Epithelial cell of alveolus of lung (primary cell): ENCODE results near the gene PPP6R2. TPM values are rescaled to one million over a fixed set of nuclear protein-coding genes. Genes with fewer than 3 reads are reported as not detected.

ENCODE experiments used
- total RNA-seq: library from RNA; depleted of rRNA; stranded (reverse); fragments of >200 nt; gene quantifications from 2 replicates; pipeline ENCODE4 v1.2.1, GENCODE V29; 2015

The PPP6R2 gene, protein sequence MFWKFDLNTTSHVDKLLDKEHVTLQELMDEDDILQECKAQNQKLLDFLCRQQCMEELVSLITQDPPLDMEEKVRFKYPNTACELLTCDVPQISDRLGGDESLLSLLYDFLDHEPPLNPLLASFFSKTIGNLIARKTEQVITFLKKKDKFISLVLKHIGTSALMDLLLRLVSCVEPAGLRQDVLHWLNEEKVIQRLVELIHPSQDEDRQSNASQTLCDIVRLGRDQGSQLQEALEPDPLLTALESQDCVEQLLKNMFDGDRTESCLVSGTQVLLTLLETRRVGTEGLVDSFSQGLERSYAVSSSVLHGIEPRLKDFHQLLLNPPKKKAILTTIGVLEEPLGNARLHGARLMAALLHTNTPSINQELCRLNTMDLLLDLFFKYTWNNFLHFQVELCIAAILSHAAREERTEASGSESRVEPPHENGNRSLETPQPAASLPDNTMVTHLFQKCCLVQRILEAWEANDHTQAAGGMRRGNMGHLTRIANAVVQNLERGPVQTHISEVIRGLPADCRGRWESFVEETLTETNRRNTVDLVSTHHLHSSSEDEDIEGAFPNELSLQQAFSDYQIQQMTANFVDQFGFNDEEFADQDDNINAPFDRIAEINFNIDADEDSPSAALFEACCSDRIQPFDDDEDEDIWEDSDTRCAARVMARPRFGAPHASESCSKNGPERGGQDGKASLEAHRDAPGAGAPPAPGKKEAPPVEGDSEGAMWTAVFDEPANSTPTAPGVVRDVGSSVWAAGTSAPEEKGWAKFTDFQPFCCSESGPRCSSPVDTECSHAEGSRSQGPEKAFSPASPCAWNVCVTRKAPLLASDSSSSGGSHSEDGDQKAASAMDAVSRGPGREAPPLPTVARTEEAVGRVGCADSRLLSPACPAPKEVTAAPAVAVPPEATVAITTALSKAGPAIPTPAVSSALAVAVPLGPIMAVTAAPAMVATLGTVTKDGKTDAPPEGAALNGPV
- 34.5 and 36.1 TPM in 2 replicates for total RNA-seq

DNA sequence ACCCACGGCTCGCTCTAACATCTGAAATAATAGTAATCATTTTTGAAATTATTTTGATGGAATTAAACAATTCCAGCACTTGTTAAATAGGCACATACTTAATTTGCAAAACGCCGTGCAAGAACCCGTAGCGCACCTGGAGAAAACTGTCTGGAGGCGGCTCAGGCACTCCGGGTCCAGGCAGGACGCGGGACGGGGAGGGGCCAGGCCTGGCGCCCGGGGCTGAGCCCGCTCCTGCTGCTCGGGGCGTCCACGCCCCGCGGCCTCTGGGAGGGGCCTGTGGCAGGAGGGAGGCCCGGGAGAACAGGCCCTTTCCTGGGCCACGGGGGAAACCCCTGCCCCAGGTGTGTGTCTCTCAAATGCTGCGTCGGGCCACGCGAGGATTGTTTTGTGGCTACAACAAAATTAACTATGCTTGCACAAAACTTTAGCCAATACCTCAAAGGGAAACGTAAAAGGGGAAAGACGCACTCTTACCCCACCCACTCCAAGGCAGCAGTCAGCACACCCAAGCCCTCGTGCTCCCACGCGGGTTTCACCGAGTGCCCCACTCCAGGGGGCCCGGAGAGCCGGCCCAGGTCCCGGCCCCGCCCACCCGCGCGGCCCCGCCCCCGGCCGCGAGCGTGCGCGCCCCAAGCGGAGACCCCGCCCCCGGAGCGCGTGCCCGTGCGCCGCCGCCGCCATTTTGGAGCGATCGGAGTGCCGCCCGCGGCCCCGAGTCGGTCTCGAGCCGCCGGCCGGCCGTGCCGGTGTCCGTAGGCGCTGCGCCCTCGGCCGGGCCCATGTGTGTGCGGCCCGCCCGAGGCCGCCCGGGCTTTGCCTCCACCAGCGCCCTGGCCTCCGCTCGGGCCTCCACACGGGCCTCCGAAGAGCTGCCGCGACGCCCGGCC is at the start of gene PPP6R2:
PPP6R2 (plus strand) TSS at position 677 of the 890 bp plus-strand sequence. CDS start 50,582 bp downstream, outside the sequence.

DNA sequence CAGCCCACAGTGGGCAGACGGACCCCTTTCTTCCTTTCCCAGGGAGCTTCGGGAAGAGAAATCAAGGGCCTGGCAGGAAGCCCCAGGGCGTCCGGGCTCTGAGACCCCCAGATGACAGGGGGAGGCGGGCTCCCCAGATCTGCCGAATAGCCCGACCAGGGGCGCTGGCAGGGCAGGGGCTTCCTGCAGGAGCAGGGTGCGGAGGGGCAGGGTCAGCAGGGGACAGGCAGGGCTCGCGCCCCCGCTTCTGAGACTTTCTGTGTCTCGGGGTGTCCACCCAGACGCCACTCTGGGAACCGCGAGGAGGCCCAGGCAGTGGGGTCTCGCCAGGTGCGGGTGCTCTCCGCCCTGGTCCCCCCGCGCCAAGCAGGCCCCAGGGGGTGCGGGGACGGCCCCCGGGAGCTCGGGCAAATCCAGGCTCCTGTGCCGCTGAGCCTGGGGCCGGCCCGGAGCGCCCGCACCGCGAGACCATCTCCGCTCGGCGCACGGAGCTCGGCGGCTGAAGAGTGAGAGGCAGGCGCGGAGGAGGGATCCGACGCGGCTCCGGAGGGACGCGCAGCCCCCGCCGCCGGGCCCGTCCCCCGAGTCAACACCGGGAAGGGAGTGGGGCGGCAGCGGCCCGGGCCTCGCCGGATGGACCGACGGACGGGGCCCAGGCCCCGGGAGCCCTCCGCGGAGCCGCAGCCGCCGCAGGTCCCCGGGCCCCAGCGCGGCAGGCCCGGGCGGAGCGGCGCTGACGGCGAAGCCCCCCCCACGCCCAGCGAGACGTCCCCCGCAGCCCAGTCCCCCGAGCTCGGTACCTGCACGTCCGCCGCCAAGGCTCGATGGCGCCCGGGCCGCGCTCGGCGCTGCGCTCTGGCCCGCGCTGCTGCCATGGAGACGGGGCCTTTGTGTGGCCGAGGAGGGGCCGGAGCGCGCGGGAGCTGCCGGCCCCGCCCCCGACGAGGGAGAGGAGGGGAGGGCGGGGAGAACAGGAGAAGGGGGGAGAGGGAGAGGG is 36.1 kb upstream of the PPP6R2 start, which contains the start of gene PLXNB2:
PLXNB2 (minus strand) TSS at position 894 of the 997 bp plus-strand sequence. CDS start 17,062 bp downstream, outside the sequence.

DNA sequence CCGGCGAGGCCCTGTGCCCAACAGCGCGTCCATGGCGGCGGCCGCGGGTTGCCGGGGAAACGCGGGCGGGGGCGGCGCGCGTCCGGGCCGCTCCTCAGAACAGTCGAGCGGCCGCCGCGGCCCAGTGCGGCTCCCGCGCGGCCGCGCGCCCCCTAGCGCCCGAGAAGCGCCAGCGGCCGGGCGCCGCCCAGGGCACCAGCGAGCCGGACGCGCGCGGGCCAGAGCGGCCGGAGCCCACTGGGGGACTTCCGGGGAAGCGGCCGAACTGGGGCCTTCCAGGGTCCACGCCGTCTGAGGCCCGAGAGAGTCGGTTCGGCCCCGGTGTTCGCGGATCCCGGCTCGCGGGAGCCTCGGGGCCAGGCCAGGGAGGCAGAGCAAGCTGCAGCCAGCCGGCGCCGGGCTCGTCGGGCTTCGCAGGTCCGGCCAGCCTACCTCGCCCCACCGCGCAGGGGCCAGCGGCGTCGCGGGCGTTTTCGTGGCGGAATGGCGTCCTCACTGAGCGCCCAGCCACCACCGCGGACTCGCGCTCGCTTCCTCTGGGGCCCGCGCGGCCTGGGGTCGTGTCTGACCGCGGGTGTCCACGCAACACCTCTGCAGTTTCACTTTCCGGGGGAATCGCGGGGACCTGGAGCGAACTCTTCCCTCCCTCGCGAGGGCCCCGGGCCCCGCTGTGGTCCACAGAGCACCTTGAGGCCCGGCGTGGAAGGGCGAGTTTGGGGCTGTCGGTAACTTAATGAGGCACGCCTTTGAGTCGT is 16.0 kb upstream of the PPP6R2 start, which contains the start of gene DENND6B:
DENND6B (minus strand) TSS at position 57 of the 755 bp plus-strand sequence; CDS start at position 33, 24 bp downstream.

DNA sequence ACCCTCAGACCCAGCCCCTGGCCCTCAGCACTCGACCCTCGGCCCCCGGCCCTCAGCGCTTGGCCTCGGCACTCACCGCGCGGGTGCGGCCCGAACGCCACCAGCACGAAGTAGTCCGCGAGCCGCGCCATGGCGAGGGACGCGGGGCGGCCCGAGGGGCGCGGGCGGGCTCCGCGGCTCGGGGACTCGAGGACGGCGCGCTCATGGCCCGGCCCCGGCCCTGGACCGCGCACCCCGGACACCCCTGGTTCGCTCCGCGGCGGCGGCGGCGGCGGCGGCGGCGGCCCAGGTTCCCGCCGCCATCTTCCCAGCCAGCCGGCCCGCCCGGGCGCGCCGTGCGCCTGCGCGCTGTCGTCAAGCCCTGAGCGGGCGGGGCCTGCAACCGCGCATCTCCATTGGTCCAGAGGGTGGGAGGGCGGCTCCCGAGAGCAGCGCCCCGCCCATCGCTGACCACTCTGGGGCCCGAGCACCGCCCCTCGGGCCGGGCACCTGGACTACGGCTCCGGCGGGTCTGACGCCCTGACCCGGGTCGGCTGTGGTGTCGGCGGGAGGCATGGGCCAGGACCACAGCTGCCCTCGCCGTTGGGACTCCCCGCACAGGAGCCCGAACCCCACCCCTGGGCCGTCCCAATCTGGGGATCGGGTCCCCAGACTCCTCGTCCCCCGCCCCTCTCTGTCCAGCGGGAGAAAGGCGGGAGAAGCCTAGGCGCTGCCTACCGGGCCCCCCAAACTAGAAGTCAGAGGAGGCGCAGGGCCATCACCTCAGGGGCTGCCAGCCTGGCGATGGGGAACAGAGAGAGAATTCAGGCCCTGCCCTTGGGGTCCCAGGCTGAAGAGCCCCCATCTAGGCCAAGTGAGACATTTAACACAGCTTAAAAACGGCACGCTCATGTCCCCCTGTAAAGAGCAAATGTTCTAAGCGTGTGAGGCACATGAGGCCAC is 131.9 kb downstream of the PPP6R2 start, which contains the start of gene SBF1:
SBF1 (minus strand) TSS at position 326 of the 942 bp plus-strand sequence; CDS start at position 131, 195 bp downstream.

DNA sequence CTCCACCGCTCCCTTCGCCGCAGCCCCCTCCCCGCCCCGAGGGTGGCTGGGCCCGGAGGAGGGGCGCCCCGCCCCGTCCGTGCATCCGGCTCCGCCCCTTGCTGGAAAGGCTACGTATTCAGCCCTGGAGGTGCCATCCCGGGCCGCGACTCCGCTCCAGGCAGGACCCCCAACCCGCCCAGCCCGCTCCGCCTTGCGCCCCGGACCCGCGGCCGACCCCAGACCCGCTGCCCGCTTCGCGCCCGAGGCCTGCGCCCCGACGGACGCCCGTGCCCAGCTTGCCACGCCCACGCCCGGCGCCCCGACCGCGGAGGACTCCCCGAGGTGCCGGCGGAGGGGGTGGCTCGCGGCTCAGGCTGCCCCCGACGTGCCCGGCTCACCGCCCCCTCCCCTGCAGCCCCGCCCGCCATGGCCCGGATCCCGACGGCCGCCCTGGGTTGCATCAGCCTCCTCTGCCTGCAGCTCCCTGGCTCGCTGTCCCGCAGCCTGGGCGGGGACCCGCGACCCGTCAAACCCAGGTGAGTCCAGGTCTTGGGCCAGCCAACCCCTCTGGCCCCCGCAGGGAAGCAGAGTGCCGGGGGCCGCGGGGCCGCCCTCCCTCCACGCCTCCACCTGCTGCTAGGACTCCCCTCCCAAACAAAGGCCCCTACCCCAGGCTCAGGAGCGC is 138.4 kb downstream of the PPP6R2 start, which contains the start of gene ADM2:
ADM2 (plus strand) TSS at position 104 of the 667 bp plus-strand sequence; CDS start at position 409, 305 bp downstream.

DNA sequence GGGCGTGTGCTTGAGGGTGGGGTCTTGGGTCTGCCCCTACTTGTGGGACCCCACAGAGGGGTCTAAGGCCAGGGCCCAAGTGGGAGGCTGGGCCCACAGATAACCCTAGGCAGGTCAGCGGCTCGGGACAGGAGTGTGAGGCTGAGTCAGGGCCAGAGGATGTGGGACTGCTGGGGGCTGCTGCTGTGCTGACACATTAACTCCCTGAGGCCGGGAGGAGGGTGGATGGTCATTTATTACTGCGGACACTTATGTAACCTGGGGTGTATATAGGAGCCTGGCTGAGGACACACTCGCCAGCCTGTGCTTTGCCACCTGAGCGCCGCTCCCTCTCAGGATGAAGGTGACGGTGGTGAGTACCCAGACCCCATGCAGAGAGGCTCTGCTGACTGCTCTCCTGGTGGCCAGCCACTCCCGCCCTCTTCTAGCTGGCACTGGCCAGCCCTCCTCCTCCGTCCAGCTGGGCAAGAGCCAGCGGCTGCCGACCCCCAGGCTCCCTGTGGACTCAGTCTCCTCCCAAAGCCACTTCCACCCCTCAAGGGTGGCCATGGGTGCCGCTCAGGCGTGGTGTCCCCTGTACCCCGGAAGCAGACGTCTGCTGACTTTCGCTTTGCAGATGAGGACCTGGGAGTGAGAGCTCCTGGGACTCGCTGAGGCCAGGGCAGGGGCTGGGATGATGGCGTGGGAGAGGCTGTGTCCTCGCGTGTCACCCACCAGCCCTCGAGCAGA is 143.6 kb downstream of the PPP6R2 start, which contains the start of gene MIOX:
MIOX (plus strand) TSS at position 299 of the 729 bp plus-strand sequence; CDS start at position 338, 39 bp downstream.

Other genes with a start within 250 kb of the PPP6R2 start
- gene PANX2, start 172.6 kb upstream of the PPP6R2 start, total RNA-seq, result 0.65 and 1.8 TPM in 2 replicates
- 34.1 and 35.3 TPM in 2 replicates for gene TRABD, start 157.4 kb upstream of the PPP6R2 start, total RNA-seq
- gene SELENOO, start 142.3 kb upstream of the PPP6R2 start, total RNA-seq, result 27.9 and 28.1 TPM in 2 replicates
- gene TUBGCP6, start 98.3 kb upstream of the PPP6R2 start, total RNA-seq, result 19.8 and 26.9 TPM in 2 replicates
- gene HDAC10, start 92.1 kb upstream of the PPP6R2 start, total RNA-seq, result 15.4 and 43.7 TPM in 2 replicates
- 27.3 and 28.2 TPM in 2 replicates for gene MAPK12, start 81.6 kb upstream of the PPP6R2 start, total RNA-seq
- 1.4 and 8.0 TPM in 2 replicates for gene MAPK11, start 72.9 kb upstream of the PPP6R2 start, total RNA-seq
- 98.1 and 136 TPM in 2 replicates for gene PLXNB2, start 35.7 kb upstream of the PPP6R2 start, total RNA-seq
- gene DENND6B, start 16.3 kb upstream of the PPP6R2 start, total RNA-seq, result 2.2 and 2.4 TPM in 2 replicates
- 56.4 and 65.3 TPM in 2 replicates for gene SBF1, start 131.7 kb downstream of the PPP6R2 start, total RNA-seq
- gene ADM2, start 138.2 kb downstream of the PPP6R2 start, total RNA-seq, result 0.72 and 8.8 TPM in 2 replicates
- not detected in 2 replicates for gene MIOX, start 143.5 kb downstream of the PPP6R2 start, total RNA-seq
- 56.1 and 68.0 TPM in 2 replicates for gene LMF2, start 164.4 kb downstream of the PPP6R2 start, total RNA-seq
- 16.0 and 60.0 TPM in 2 replicates for gene NCAPH2, start 164.9 kb downstream of the PPP6R2 start, total RNA-seq
- gene SCO2, start 182.3 kb downstream of the PPP6R2 start, total RNA-seq, result 5.4 and 8.4 TPM in 2 replicates
- 36.4 and 74.5 TPM in 2 replicates for gene TYMP, start 186.7 kb downstream of the PPP6R2 start, total RNA-seq
- gene KLHDC7B, start 202.6 kb downstream of the PPP6R2 start, total RNA-seq, result 0.52 TPM in 1 of 2 replicates, not detected in the other
- not detected in 2 replicates for gene SYCE3, start 219.6 kb downstream of the PPP6R2 start, total RNA-seq
- 0.52 and 3.8 TPM in 2 replicates for gene CPT1B, start 235.1 kb downstream of the PPP6R2 start, total RNA-seq
- 29.1 and 34.9 TPM in 2 replicates for gene CHKB, start 239.5 kb downstream of the PPP6R2 start, total RNA-seq